Ramos (cell line): ENCODE measurements around the gene ITPK1.

Experiments used
- in situ Hi-C: fragments of 300-500 bp; cut with MboI; formaldehyde crosslinking; loops from one replicate; pipeline ENCODE4 v1.14.3; 2022; ENCODE audit warnings: low sequenced_read_pairs; ENCODE audit not compliant: unreplicated experiment

The ITPK1 gene

GRCh38 chr14:93015505-93015904 lies 100.2 kb downstream of the ITPK1 start:
- in situ Hi-C loops: no loop called here

DNA sequence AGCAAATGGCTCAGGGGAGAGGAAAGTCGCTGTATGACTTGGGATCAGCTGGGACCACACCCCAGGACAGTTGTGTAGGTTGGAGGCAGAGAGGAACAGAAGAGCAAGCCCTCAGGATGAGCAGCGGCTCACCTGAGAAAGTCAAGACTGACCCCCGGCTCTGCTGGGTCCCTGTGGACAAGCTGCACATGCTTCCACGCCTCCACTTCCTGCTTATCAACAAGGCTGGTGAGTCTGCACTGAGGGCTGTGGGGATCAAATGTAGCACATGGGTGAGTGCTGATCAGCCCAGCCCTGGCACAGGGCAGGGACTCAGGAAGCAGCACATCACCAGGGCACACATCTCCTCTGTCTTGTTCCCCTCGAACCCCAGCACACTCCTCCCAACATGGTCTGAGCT lies 100.7 kb downstream of the ITPK1 start:
- in situ Hi-C loops: no loop called here

- in situ Hi-C loops: no loop called here
Measured at GRCh38 chr14:93014058-93015023, 101.4 kb downstream of the ITPK1 start.

DNA sequence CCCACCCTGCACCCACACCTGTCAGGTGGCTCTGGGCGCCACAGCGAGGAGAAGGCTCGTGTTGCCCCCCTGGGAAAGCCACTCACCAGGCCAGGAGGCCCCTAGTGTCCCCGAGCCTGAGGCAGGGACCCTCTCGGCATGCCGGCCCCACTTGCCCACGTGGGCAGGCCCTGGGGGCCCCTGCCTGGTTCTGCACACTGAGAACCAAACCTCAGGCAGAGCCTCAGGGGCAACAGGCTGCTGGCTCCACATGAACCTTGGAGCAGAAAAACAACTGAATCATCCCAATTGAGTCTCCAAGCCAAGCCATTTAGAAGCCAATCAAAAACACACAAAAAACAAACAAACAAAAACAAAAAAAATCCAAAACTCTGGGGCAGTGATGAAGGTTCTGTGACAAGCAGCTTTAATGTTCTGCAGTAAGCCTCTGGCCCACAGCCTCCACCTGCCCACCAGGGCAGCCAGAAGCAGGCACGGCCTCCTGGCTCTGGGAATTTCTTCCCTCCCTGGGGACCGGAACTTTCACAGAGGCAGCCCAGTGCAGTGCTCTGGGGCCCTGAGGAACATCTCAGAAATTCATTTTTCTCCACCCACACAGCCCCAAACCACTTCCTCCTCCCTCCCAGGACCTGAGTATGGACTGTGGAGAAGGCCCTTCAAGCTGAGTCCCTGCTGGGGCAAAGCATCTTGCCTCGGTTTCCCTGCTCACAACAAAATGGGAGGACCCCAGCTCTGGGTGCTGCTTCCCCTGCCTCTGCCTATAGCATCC lies 102.6 kb downstream of the ITPK1 start:
- in situ Hi-C loops: no loop called here

GRCh38 chr14:93012506-93012905 lies 103.2 kb downstream of the ITPK1 start:
- in situ Hi-C loops: no loop called here

- in situ Hi-C loops: no loop called here
Measured at GRCh38 chr14:93011650-93012325, 103.9 kb downstream of the ITPK1 start.

DNA sequence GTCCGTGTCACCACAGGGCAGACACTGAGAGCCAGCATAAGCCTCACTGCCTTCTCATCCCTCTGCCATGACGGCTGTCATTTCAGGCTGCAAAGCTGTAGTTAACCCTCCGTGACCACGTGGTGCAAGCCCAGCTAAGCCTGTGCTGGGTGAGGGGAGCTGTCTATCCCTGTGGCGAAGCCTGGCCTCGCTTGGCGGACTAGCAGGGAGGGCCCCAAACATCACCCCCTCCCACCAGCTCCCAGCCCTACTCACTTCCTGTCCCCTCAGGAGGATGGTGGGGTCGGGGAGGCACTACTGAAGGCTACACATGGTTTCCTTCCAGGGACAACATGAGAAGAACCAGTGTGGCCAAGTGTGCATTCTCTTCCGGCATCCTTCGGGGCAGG lies 104.6 kb downstream of the ITPK1 start:
- in situ Hi-C loops: no loop called here

- in situ Hi-C loops: no loop called here
Measured at GRCh38 chr14:93010522-93011140, 105.1 kb downstream of the ITPK1 start.

GRCh38 chr14:93010130-93010499 lies 105.6 kb downstream of the ITPK1 start:
- in situ Hi-C loops: no loop called here

GRCh38 chr14:93009471-93010129 lies 106.1 kb downstream of the ITPK1 start:
- in situ Hi-C loops: no loop called here

DNA sequence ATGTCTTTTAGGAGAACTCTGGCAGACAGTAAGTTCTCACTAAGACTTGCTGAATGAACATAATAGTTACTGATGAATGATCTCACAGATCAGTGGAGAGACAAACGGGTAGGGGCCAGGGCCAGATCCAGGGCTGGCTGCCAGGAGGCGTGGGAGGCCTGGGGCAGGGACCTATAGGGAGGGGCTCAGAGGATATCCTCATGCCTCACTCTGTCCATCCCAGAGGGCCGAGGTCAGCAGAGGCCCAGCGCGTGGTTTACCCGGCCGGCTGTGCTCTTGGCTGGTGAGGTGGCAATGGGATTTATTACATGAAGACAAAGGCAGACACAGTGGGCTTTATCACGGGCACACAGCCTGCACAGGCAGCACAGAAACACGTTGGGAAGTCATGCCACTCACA lies 107.3 kb downstream of the ITPK1 start:
- in situ Hi-C loops: no loop called here

DNA sequence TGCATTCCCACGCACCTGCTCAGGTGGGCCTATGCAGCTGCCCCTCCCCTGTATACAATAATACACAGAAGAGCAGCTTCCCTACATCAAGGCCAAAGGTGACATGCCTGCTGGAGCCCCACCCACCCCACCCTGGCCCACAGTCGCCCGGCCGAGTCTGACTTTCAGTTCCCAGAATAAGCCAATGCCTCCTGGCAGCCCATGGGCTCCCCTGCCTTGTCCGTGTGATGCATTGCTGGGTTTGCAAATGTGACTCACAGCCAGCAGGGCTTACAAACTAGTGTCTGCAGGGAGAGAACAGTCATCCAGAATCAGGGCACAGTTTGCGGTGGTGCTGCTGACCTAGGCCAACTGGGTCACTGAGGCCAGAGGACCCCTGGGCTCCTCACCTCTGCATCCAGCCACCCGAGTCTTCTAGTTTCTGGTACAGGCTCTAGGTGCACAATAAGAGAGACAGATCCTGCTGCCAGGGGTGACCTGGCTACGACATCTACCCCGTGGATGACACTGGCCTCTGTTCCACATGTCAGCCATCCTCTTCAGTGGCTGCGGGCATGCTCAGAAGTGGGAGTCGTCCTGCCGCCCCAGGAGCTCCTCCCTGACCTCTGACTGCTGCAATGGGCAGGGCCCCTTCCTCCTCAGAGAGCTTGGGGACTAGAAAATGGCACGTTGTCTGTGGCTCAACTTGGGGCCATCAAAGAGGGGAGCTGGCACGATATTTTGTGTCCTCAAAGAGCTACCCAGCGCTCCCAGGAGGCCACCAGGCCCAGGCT lies 108.3 kb downstream of the ITPK1 start:
- in situ Hi-C loops: no loop called here

DNA sequence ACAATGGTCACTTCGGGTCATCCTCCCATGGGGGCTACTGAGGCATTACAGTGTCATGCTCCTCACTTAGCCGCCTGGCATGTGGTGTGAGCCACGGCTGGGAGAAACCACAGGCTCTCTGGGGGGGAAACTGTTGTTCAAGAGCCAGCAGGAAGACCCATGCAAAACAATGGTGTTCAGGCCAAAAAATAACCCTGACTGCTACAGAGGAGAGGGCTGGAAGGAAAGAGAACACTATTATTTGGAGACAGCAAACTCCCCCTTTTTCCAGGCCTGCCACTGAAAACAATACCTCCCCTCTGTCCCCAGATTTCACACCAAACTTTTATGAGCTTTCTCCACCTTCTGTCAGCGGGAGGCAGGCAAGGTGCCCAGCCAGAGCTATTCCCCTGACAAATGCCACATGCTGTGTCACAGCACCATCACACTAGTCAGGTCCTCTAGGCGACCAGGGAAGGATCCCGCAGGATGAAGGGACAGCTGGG lies 109.1 kb downstream of the ITPK1 start:
- in situ Hi-C loops: no loop called here

DNA sequence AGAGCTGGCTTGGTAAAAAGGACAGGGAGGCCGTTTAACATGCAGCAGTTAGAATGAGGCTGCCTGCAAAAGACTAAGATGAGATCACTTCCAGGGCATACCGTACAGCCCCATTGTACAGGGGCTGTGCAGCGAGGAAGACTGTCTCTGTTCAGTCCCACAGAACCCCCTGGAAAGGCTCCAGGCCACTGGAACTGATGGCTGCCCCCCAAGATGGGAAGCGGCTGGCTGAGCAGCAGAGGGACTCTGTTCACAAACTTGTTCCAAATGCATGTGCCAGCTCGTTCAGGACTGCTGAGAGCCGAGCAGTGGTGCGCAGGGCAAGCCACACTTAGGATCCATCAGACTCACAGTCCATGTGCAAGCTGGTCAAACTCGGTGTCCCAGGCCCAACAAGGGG lies 109.9 kb downstream of the ITPK1 start:
- in situ Hi-C loops: no loop called here

DNA sequence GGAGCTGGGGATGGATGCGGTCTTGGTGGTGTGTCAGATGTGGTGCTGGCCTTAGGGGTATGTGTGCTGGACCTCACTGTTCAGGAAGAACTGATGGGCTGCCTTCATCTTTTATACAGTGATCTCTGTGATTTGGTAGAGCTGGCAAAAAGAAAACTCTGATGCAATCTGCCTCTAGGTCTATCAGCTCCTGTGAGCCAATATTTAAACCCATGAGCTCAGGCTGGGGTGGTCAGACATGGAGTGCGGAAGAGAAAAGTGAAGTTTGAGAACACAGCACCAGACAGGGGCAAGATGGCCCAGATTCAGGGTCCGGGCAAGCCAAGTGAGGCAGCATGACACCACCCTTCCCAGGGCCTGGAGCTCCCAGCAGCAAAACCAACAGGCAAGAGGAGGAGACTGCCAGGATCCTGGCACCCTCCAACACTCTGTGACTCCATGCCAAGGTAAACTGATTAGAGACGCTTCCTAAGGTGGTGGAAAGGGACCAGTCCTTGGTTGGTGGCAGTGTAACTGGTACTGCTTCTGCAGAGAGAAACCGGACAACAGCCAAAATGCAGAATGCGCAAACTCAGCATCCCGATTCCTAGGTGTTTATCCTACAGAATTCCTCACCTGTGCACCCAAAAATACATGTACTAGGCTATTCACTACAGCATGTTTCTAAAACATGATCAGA lies 110.5 kb downstream of the ITPK1 start:
- in situ Hi-C loops: no loop called here

- in situ Hi-C loops: no loop called here
Measured at GRCh38 chr14:93004699-93005082, 111.0 kb downstream of the ITPK1 start.

GRCh38 chr14:93003945-93004698 lies 111.6 kb downstream of the ITPK1 start:
- in situ Hi-C loops: no loop called here

DNA sequence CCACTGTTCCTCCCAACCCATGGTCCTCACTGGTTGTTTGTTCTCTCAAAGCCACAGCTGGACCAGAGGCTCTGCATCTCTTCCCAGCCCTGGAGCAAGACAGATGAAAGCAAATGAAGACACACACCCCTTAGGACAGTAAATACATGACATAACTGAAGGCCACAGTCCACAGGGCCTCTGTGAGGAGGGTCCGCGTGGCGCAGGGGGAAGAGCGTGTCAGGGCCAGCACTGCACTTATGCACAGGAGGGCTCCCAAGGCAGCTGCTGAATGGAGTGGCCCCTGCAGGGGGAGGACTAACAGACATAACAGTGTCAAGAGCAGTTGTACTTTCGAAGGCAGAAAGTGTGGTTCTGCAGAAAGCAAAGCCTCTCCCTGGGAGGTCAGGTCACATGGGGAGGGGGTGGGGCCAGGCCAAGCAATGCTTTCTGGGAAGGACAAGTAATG lies 112.8 kb downstream of the ITPK1 start:
- in situ Hi-C loops: no loop called here
